ENCODE data around the gene SLC18A3.

The SLC18A3 gene

GRCh38 chr10:49625411-49625810, 15.3 kb downstream of the SLC18A3 start:
- no peak for DNase-seq (ENCODE audit: low read depth in 1 of 2, low spot score in 1 of 2)

GRCh38 chr10:49627038-49627437, 16.9 kb downstream of the SLC18A3 start:
- no peak for DNase-seq (ENCODE audit: low read depth in 1 of 2, low spot score in 1 of 2)

- no peak for DNase-seq (ENCODE audit: low read depth in 1 of 2, low spot score in 1 of 2)
Measured at GRCh38 chr10:49627644-49628247, 17.6 kb downstream of the SLC18A3 start.

- no peak for DNase-seq (ENCODE audit: low read depth in 1 of 2, low spot score in 1 of 2)
Measured at GRCh38 chr10:49628599-49628998, 18.5 kb downstream of the SLC18A3 start.

- DNase-seq (ENCODE audit: low read depth in 1 of 2, low spot score in 1 of 2) = no peak
Measured at GRCh38 chr10:49629431-49629881, 19.3 kb downstream of the SLC18A3 start.

GRCh38 chr10:49631975-49632374, 21.9 kb downstream of the SLC18A3 start:
- DNase-seq (ENCODE audit: low read depth in 1 of 2, low spot score in 1 of 2) = no peak

- DNase-seq (ENCODE audit: low read depth in 1 of 2, low spot score in 1 of 2) = no peak
Measured at GRCh38 chr10:49632406-49633317, 22.6 kb downstream of the SLC18A3 start.

- no peak for DNase-seq (ENCODE audit: low read depth in 1 of 2, low spot score in 1 of 2)
Measured at GRCh38 chr10:49633327-49634068, 23.4 kb downstream of the SLC18A3 start.

GRCh38 chr10:49634069-49634660, 24.1 kb downstream of the SLC18A3 start:
- DNase-seq (ENCODE audit: low read depth in 1 of 2, low spot score in 1 of 2) = no peak

- DNase-seq (ENCODE audit: low read depth in 1 of 2, low spot score in 1 of 2) = no peak
Measured at GRCh38 chr10:49642311-49642710, 32.2 kb downstream of the SLC18A3 start.

GRCh38 chr10:49643241-49644034, 33.3 kb downstream of the SLC18A3 start:
- DNase-seq (ENCODE audit: low read depth in 1 of 2, low spot score in 1 of 2) = no peak

- DNase-seq (ENCODE audit: low read depth in 1 of 2, low spot score in 1 of 2) = no peak
Measured at GRCh38 chr10:49644035-49644646, 34.0 kb downstream of the SLC18A3 start.

- DNase-seq (ENCODE audit: low read depth in 1 of 2, low spot score in 1 of 2) = no peak
Measured at GRCh38 chr10:49645417-49645816, 35.3 kb downstream of the SLC18A3 start.

GRCh38 chr10:49645871-49646870, 36.1 kb downstream of the SLC18A3 start:
- no peak for DNase-seq (ENCODE audit: low read depth in 1 of 2, low spot score in 1 of 2)

- no peak for DNase-seq (ENCODE audit: low read depth in 1 of 2, low spot score in 1 of 2)
Measured at GRCh38 chr10:49647554-49647953, 37.4 kb downstream of the SLC18A3 start.

- no peak for DNase-seq (ENCODE audit: low read depth in 1 of 2, low spot score in 1 of 2)
Measured at GRCh38 chr10:49647985-49648795, 38.1 kb downstream of the SLC18A3 start.

- DNase-seq (ENCODE audit: low read depth in 1 of 2, low spot score in 1 of 2) = no peak
Measured at GRCh38 chr10:49649294-49649693, 39.2 kb downstream of the SLC18A3 start.

All from activated CD4-positive, alpha-beta T cell treated with anti-CD3 and anti-CD28 coated beads, Interleukin-2, amount 50 U/mL, for 24 hours (primary cell).